Endodermal cell (in vitro differentiated cells): ENCODE results near the gene NBAS. TPM values are rescaled to one million over a fixed set of nuclear protein-coding genes. Genes with fewer than 3 reads are reported as not detected.

Experiments used
- DNase-seq: peaks from one replicate; pipeline ENCODE4 v3.0.0-alpha.2; 2017
- H3K27ac ChIP-seq: 2 replicates; pipeline ENCODE4 v1.5.1; 2013; ENCODE audit warnings: mild to moderate bottlenecking, low read depth, low read length, moderate library complexity
- H3K27me3 ChIP-seq: 2 replicates; pipeline ENCODE4 v1.6.1; 2013; ENCODE audit warnings: mild to moderate bottlenecking, low read length, moderate library complexity; ENCODE audit not compliant: insufficient read depth, control insufficient read depth, poor library complexity, severe bottlenecking
- H3K36me3 ChIP-seq: 2 replicates; pipeline ENCODE4 v1.7.0; 2013; ENCODE audit warnings: mild to moderate bottlenecking, low read length, moderate library complexity; ENCODE audit not compliant: control insufficient read depth, insufficient read depth
- H3K4me1 ChIP-seq: one replicate; pipeline ENCODE4 v1.7.0; 2013; ENCODE audit warnings: low read length; ENCODE audit not compliant: control insufficient read depth, insufficient read depth
- H3K4me3 ChIP-seq: 2 replicates; pipeline ENCODE4 v1.5.1; 2013; ENCODE audit warnings: mild to moderate bottlenecking, low read length, moderate library complexity
- H3K9ac ChIP-seq: 2 replicates; pipeline ENCODE4 v1.6.1; 2013; ENCODE audit warnings: mild to moderate bottlenecking, low read length, moderate library complexity; ENCODE audit not compliant: poor library complexity, severe bottlenecking; ENCODE audit errors: extremely low read depth
- H3K9me3 ChIP-seq: 2 replicates; pipeline ENCODE4 v1.6.1; 2013; ENCODE audit warnings: mild to moderate bottlenecking, low read length, moderate library complexity; ENCODE audit not compliant: control insufficient read depth
- H3K27ac Mint-ChIP-seq: 2 replicates; pipeline ENCODE4 v1.8.0; 2020; ENCODE audit warnings: mixed read lengths
- H3K27me3 Mint-ChIP-seq: 2 replicates; pipeline ENCODE4 v1.8.0; 2021; ENCODE audit warnings: mild to moderate bottlenecking, mixed read lengths; ENCODE audit not compliant: insufficient read depth
- H3K36me3 Mint-ChIP-seq: 2 replicates; pipeline ENCODE4 v1.8.0; 2020; ENCODE audit warnings: low read depth, mixed read lengths
- H3K4me1 Mint-ChIP-seq: 2 replicates; pipeline ENCODE4 v1.8.0; 2020; ENCODE audit warnings: mixed read lengths
- H3K4me3 Mint-ChIP-seq: 2 replicates; pipeline ENCODE4 v1.8.0; 2020; ENCODE audit warnings: mild to moderate bottlenecking, moderate library complexity, mixed read lengths
- H3K9me3 Mint-ChIP-seq: 2 replicates; pipeline ENCODE4 v1.8.0; 2020; ENCODE audit warnings: mild to moderate bottlenecking, mixed read lengths
- CTCF ChIP-seq: fragments of 200-600 bp; sonication (generic); conservative IDR thresholded peaks from 2 replicates; pipeline ENCODE4 v1.5.0; 2021; ENCODE audit warnings: antibody characterized with exemption, mild to moderate bottlenecking
- WGBS, 2 experiments: methylation state at CpG; one replicate each; pipeline versions ENCODE4 v1.1.5 to v1.1.7; 2013; ENCODE audit warnings: missing lambda C conversion rate in 2 of 2, mixed read lengths in 1 of 2; ENCODE audit not compliant: insufficient coverage in 1 of 2, insufficient read length in 1 of 2; 5-methylcytosine and 5-hydroxymethylcytosine counted together
- total RNA-seq, 2 donors: library from RNA; stranded (reverse); fragmentation: NEBNext Ultra II Directional in 1 of 2; extraction: Animal tissue kit (Norgen Biotek cat#: 25700) in 1 of 2; gene quantifications; 2 replicates in 1 of 2; 3 replicates in 1 of 2; pipeline ENCODE4 v1.2.1, GENCODE V29; 2021

NBAS gene
- total RNA-seq, 2 donors from 2014 or later = 47.4 to 54.7 TPM

- Histone ChIP-seq H3K4me3 (no peak overlapping the region), H3K36me3 (no peaks in the 10 kb centered on the region), H3K4me1 (no peaks in the 10 kb centered on the region), H3K9me3 (no peaks in the 10 kb centered on the region), H3K27ac (peak overlapping the region; percentile 53), H3K9ac (no peak overlapping the region), H3K27me3 (no peaks in the 10 kb centered on the region)
- H3K36me3 Mint-ChIP-seq = peaks cover 15% of the 10 kb centered on the region
- no peak for DNase-seq
- no peak for TF ChIP-seq CTCF
- no peak overlapping the region for H3K4me3 Mint-ChIP-seq
- no peaks in the 10 kb centered on the region for H3K9me3 Mint-ChIP-seq
- H3K27me3 Mint-ChIP-seq = no peaks in the 10 kb centered on the region
- 93 to 100% methylated on average over 3 to 7 of the region's 7 CpGs for WGBS, 2 experiments
- H3K27ac Mint-ChIP-seq = no peak overlapping the region
- H3K4me1 Mint-ChIP-seq = no peaks in the 10 kb centered on the region
These were observed 330.4 kb downstream of the NBAS start for GRCh38 chr2:15230599-15231192.

DNA sequence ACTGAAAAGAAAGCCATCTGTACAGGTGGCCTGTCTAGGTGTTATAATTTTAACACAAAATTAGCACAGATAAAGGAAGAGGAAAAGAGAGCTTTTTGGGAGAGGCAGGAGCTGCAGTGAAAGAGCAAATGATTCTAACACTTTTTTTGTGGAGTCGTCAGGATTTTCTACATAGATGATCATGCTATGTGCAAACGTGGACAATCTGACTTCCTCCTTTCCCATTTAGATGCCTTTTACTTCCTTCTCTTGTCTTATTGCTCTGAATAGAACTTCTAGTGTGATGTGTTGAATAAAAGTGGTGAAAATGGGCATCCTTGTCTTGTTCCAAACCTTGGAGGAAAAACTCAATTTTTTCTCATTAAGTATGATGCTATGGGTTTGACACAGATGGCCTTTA, 334.5 kb downstream of the NBAS start:
- no peak overlapping the region for H3K27ac Mint-ChIP-seq
- no peak overlapping the region for H3K9ac ChIP-seq
- H3K9me3 ChIP-seq = no peaks in the 10 kb centered on the region
- H3K27me3 ChIP-seq = no peaks in the 10 kb centered on the region
- H3K4me3 ChIP-seq = no peak overlapping the region
- H3K36me3 Mint-ChIP-seq = peaks cover 15% of the 10 kb centered on the region
- H3K27ac ChIP-seq = no peak overlapping the region
- H3K4me3 Mint-ChIP-seq = no peak overlapping the region
- H3K4me1 Mint-ChIP-seq = no peaks in the 10 kb centered on the region
- no peaks in the 10 kb centered on the region for H3K4me1 ChIP-seq
- H3K27me3 Mint-ChIP-seq = no peaks in the 10 kb centered on the region
- WGBS, 2 experiments = 87 to 100% methylated on average over 1 to 2 of the region's 2 CpGs
- DNase-seq = no peak
- H3K9me3 Mint-ChIP-seq = no peaks in the 10 kb centered on the region
- no peaks in the 10 kb centered on the region for H3K36me3 ChIP-seq
- no peak for TF ChIP-seq CTCF

DNA sequence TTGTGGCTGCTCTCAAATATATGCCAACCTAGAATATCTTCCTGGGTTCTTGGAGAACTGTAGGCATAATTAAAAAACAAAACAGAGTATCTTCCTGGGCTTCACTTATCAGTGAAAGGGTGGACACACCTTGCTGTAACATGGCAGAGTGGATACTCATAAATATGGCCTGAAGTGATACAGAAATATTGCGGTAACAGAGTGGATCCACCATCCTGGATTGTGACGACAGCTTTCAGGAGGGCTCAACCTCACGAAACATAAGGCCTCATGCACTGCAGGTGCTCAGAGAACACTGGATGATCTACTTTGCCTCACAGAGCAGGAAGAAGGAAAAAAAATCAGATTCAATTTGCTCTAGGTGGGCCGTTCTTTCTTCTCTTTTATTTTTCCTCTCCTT, 336.0 kb downstream of the NBAS start:
- Mint-ChIP-seq H3K9me3 (peaks cover 3% of the 10 kb centered on the region), H3K4me3 (no peak overlapping the region), H3K27ac (no peak overlapping the region), H3K4me1 (no peaks in the 10 kb centered on the region), H3K36me3 (peaks cover 15% of the 10 kb centered on the region), H3K27me3 (no peaks in the 10 kb centered on the region)
- Histone ChIP-seq H3K4me1 (no peaks in the 10 kb centered on the region), H3K27me3 (no peaks in the 10 kb centered on the region), H3K9me3 (peaks cover 5% of the 10 kb centered on the region), H3K4me3 (no peak overlapping the region), H3K9ac (no peak overlapping the region), H3K36me3 (no peaks in the 10 kb centered on the region), H3K27ac (no peak overlapping the region)
- no peak for TF ChIP-seq CTCF
- no peak for DNase-seq
- 92 to 95% methylated on average over 3 of the region's 4 CpGs for WGBS, 2 experiments
